ENCODE results near the gene SNF8.

SNF8 gene

GRCh38 chr17:48944515-48945260 is at the start of gene SNF8:
SNF8 (minus strand) TSS chr17:48944842; CDS start chr17:48944734, 108 bp downstream.
- H3K4me1 Mint-ChIP-seq, result peaks cover 16% of the 10 kb centered on the region
- H3K4me3 Mint-ChIP-seq, result peak within 1 kb of the TSS; percentile 97
- peak; percentile 93 to 96 for DNase-seq (ENCODE audit: low spot score in 2 of 2)
- no peaks in the 10 kb centered on the region for H3K9me3 Mint-ChIP-seq
- peak within 1 kb of the TSS; percentile 97 for H3K27ac Mint-ChIP-seq
- H3K36me3 Mint-ChIP-seq, result peaks cover 42% of the 10 kb centered on the region
- ATAC-seq, result peak; percentile 99

GRCh38 chr17:48993951-48994350 is 49.3 kb upstream of the SNF8 start:
- H3K36me3 Mint-ChIP-seq, result no peaks in the 10 kb centered on the region
- peaks cover 31% of the 10 kb centered on the region for H3K4me1 Mint-ChIP-seq
- no peak overlapping the region for H3K27ac Mint-ChIP-seq
- no peak for DNase-seq (ENCODE audit: low spot score in 2 of 2)
- H3K9me3 Mint-ChIP-seq, result no peaks in the 10 kb centered on the region
- ATAC-seq, result no peak
- no peak overlapping the region for H3K4me3 Mint-ChIP-seq

GRCh38 chr17:48993305-48993704 is 48.7 kb upstream of the SNF8 start:
- no peak overlapping the region for H3K27ac Mint-ChIP-seq
- DNase-seq (ENCODE audit: low spot score in 2 of 2) (no peak), ATAC-seq (no peak)
- no peaks in the 10 kb centered on the region for H3K9me3 Mint-ChIP-seq
- H3K36me3 Mint-ChIP-seq, result no peaks in the 10 kb centered on the region
- no peak overlapping the region for H3K4me3 Mint-ChIP-seq
- peaks cover 25% of the 10 kb centered on the region for H3K4me1 Mint-ChIP-seq

- DNase-seq (ENCODE audit: low spot score in 2 of 2) (no peak), ATAC-seq (no peak)
- H3K27ac Mint-ChIP-seq, result no peak overlapping the region
- H3K36me3 Mint-ChIP-seq, result no peaks in the 10 kb centered on the region
- H3K4me3 Mint-ChIP-seq, result no peak overlapping the region
- H3K4me1 Mint-ChIP-seq, result peaks cover 19% of the 10 kb centered on the region
- H3K9me3 Mint-ChIP-seq, result no peaks in the 10 kb centered on the region
Measured at GRCh38 chr17:48992444-48992843, 47.8 kb upstream of the SNF8 start.

- peaks cover 5% of the 10 kb centered on the region for H3K4me1 Mint-ChIP-seq
- ATAC-seq (no peak), DNase-seq (ENCODE audit: low spot score in 2 of 2) (no peak)
- no peaks in the 10 kb centered on the region for H3K36me3 Mint-ChIP-seq
- no peak overlapping the region for H3K27ac Mint-ChIP-seq
- no peaks in the 10 kb centered on the region for H3K9me3 Mint-ChIP-seq
- H3K4me3 Mint-ChIP-seq, result no peak overlapping the region
Measured at GRCh38 chr17:48990882-48991357, 46.3 kb upstream of the SNF8 start.

GRCh38 chr17:48989100-48989499 is 44.5 kb upstream of the SNF8 start:
- H3K4me1 Mint-ChIP-seq, result no peaks in the 10 kb centered on the region
- ATAC-seq, result no peak

GRCh38 chr17:48985436-48986245 is 41.0 kb upstream of the SNF8 start:
- Mint-ChIP-seq H3K4me1 (no peaks in the 10 kb centered on the region), H3K9me3 (peaks cover 3% of the 10 kb centered on the region), H3K27ac (no peak overlapping the region), H3K36me3 (no peaks in the 10 kb centered on the region), H3K4me3 (no peak overlapping the region)
- ATAC-seq, result no peak
- DNase-seq (ENCODE audit: low spot score in 2 of 2), result no peak

More at GRCh38 chr17:48989100-48989499, 44.5 kb upstream of the SNF8 start:
- Mint-ChIP-seq H3K4me3 (no peak overlapping the region), H3K36me3 (no peaks in the 10 kb centered on the region), H3K27ac (no peak overlapping the region), H3K9me3 (no peaks in the 10 kb centered on the region)
- no peak for DNase-seq (ENCODE audit: low spot score in 2 of 2)

GRCh38 chr17:48981927-48982539 is 37.4 kb upstream of the SNF8 start:
- ATAC-seq (no peak), DNase-seq (ENCODE audit: low spot score in 2 of 2) (no peak)
- Mint-ChIP-seq H3K4me3 (no peak overlapping the region), H3K4me1 (no peaks in the 10 kb centered on the region), H3K9me3 (peaks cover 3% of the 10 kb centered on the region), H3K36me3 (no peaks in the 10 kb centered on the region), H3K27ac (no peak overlapping the region)

GRCh38 chr17:48973806-48974205 is 29.2 kb upstream of the SNF8 start:
- H3K4me1 Mint-ChIP-seq, result peaks cover 5% of the 10 kb centered on the region
- DNase-seq (ENCODE audit: low spot score in 2 of 2) (no peak), ATAC-seq (no peak)
- H3K9me3 Mint-ChIP-seq, result no peaks in the 10 kb centered on the region
- no peak overlapping the region for H3K4me3 Mint-ChIP-seq
- H3K27ac Mint-ChIP-seq, result no peak overlapping the region
- no peaks in the 10 kb centered on the region for H3K36me3 Mint-ChIP-seq

- peaks cover 5% of the 10 kb centered on the region for H3K4me1 Mint-ChIP-seq
Measured at GRCh38 chr17:48972749-48973097, 28.1 kb upstream of the SNF8 start.

GRCh38 chr17:48970865-48971687 is 26.4 kb upstream of the SNF8 start:
- H3K9me3 Mint-ChIP-seq, result no peaks in the 10 kb centered on the region
- no peak for DNase-seq (ENCODE audit: low spot score in 2 of 2)
- peaks cover 5% of the 10 kb centered on the region for H3K4me1 Mint-ChIP-seq
- H3K27ac Mint-ChIP-seq, result peak overlapping the region; percentile 32
- ATAC-seq, result no peak
- no peak overlapping the region for H3K4me3 Mint-ChIP-seq
- H3K36me3 Mint-ChIP-seq, result no peaks in the 10 kb centered on the region

More at GRCh38 chr17:48972749-48973097, 28.1 kb upstream of the SNF8 start:
- Mint-ChIP-seq H3K9me3 (no peaks in the 10 kb centered on the region), H3K36me3 (no peaks in the 10 kb centered on the region), H3K4me3 (no peak overlapping the region), H3K27ac (no peak overlapping the region)
- ATAC-seq (no peak), DNase-seq (ENCODE audit: low spot score in 2 of 2) (no peak)

- no peak overlapping the region for H3K4me3 Mint-ChIP-seq
- peaks cover 5% of the 10 kb centered on the region for H3K4me1 Mint-ChIP-seq
- ATAC-seq (no peak), DNase-seq (ENCODE audit: low spot score in 2 of 2) (no peak)
- no peaks in the 10 kb centered on the region for H3K9me3 Mint-ChIP-seq
- H3K36me3 Mint-ChIP-seq, result no peaks in the 10 kb centered on the region
- H3K27ac Mint-ChIP-seq, result no peak overlapping the region
Measured at GRCh38 chr17:48970224-48970623, 25.6 kb upstream of the SNF8 start.

GRCh38 chr17:48961516-48962233 is 17.0 kb upstream of the SNF8 start:
- ATAC-seq (no peak), DNase-seq (ENCODE audit: low spot score in 2 of 2) (no peak)
- no peaks in the 10 kb centered on the region for H3K36me3 Mint-ChIP-seq
- no peaks in the 10 kb centered on the region for H3K9me3 Mint-ChIP-seq
- H3K27ac Mint-ChIP-seq, result no peak overlapping the region
- no peak overlapping the region for H3K4me3 Mint-ChIP-seq
- H3K4me1 Mint-ChIP-seq, result no peaks in the 10 kb centered on the region

GRCh38 chr17:48960834-48961515 is 16.3 kb upstream of the SNF8 start:
- Mint-ChIP-seq H3K9me3 (no peaks in the 10 kb centered on the region), H3K36me3 (no peaks in the 10 kb centered on the region), H3K4me3 (no peak overlapping the region), H3K4me1 (no peaks in the 10 kb centered on the region), H3K27ac (no peak overlapping the region)
- DNase-seq (ENCODE audit: low spot score in 2 of 2), result no peak
- no peak for ATAC-seq
